Activated naive CD4-positive, alpha-beta T cell treated with anti-CD3 and anti-CD28 coated beads, Interleukin-2, amount 50 U/mL, for 24 hours (primary cell): ENCODE measurements around the gene RPA3.

Experiments
- H3K27ac Mint-ChIP-seq: one replicate; pipeline ENCODE4 v1.8.0; 2021; ENCODE audit warnings: mild to moderate bottlenecking, mixed read lengths
- H3K27me3 Mint-ChIP-seq: one replicate; pipeline ENCODE4 v1.8.0; 2021; ENCODE audit warnings: mixed read lengths
- H3K36me3 Mint-ChIP-seq: one replicate; pipeline ENCODE4 v1.8.0; 2021; ENCODE audit warnings: mixed read lengths
- H3K4me1 Mint-ChIP-seq: one replicate; pipeline ENCODE4 v1.8.0; 2021; ENCODE audit warnings: mixed read lengths
- H3K4me3 Mint-ChIP-seq: one replicate; pipeline ENCODE4 v1.8.0; 2021; ENCODE audit warnings: mild to moderate bottlenecking, mixed read lengths
- H3K9me3 Mint-ChIP-seq: one replicate; pipeline ENCODE4 v1.8.0; 2021; ENCODE audit warnings: mixed read lengths

Gene RPA3

DNA sequence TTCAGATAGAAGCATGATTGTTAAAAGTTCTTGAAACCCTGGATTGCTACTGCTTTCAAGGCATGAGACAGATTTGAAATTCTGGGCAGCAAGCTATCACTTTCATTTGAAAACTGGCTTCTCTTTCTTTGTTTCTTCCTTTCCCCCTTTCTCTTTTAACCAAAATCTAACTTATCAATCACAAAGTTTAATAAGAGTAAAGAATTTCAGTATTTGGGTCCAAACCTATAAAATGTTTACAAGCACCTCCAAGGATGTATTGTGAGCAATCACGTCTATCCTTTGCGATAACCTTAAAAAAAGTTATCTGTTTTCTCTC lies 21.6 kb upstream of the RPA3 start:
- no peak overlapping the region for H3K27ac Mint-ChIP-seq
- no peaks in the 10 kb centered on the region for H3K9me3 Mint-ChIP-seq
- H3K27me3 Mint-ChIP-seq: no peaks in the 10 kb centered on the region
- H3K4me1 Mint-ChIP-seq: peaks cover 26% of the 10 kb centered on the region
- H3K4me3 Mint-ChIP-seq: no peak overlapping the region
- peaks cover 10% of the 10 kb centered on the region for H3K36me3 Mint-ChIP-seq

DNA sequence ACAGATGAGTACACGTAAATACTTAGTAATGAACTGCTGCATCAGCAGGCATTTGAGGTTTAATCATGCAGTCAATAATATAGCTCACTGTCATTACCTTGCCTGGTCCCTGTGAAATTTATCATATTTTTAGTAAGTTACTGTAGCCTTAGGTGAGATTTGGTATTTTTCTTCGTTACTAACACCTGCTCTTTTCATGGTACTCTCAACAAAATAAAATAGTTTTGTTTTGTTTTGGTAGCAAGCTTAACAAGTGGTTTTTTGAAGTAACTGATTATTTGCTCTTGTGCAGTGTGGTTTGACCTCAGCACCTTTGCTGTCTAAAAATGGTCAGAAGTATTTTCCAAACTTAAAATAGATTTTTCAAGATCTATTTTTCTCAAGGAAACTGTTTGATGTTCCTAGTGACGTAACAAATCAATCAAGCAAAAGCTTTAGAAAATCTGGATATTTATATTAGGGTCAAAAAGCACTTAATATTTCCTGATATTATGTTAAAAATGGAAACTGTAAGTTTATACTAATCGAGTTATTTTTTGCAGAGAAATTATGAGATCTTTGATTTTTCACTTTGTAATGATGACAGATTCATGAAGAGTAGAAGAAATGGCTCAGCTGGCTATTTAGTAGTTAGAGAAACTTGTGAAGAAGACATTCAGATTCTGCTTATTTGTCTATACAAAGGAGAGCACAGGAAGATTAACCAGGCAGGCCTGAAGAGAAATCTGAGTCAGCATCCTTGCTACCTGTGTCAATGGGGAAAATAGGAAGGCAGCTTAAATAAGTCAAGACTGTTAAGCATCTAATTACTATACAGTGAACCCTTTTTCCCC lies 21.0 kb upstream of the RPA3 start:
- Mint-ChIP-seq H3K4me1 (peaks cover 26% of the 10 kb centered on the region), H3K9me3 (no peaks in the 10 kb centered on the region), H3K27me3 (no peaks in the 10 kb centered on the region), H3K4me3 (no peak overlapping the region), H3K36me3 (peaks cover 10% of the 10 kb centered on the region), H3K27ac (peak overlapping the region; percentile 79)

DNA sequence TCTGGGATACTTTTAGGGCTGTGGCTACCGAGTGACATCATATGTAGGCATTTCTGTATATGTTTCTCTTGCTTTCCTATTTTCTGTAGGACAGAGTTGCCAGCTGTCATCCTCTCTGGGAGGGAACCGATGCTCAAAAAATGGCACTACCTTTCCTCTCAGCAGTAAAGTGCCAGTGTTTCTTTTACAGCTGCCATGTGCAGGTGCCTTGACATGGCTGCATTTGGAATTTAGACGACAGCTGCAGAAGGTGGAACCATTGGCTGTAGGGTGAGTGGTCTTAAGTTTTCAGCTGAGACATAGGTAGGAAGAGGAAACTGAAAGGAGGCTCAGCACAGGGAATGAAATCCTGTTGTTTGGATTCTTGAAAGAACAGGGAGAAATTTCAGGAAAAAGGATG lies 20.2 kb upstream of the RPA3 start:
- Mint-ChIP-seq H3K27ac (no peak overlapping the region), H3K4me3 (no peak overlapping the region), H3K27me3 (no peaks in the 10 kb centered on the region), H3K36me3 (peaks cover 10% of the 10 kb centered on the region), H3K9me3 (no peaks in the 10 kb centered on the region), H3K4me1 (peaks cover 26% of the 10 kb centered on the region)

DNA sequence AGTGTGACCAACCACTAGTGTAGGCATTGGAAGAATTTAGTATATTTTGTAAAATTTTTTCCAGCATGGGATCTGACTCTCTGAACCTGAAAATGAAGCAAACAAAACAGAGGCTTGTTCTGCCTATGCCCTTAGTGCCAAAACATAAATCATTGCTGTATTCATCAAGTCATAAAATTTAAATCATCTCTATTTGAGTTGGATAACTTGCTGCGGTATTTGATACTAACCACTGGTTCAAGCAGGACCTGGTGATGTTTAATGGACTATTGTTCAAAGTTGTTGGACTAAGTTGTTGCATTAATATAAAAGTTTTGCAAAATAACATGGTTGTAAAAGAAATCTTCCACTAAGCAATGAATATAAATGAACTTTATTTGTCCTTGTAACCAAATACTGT lies 19.8 kb upstream of the RPA3 start:
- Mint-ChIP-seq H3K4me1 (peaks cover 26% of the 10 kb centered on the region), H3K4me3 (no peak overlapping the region), H3K27ac (no peak overlapping the region), H3K9me3 (no peaks in the 10 kb centered on the region), H3K27me3 (no peaks in the 10 kb centered on the region), H3K36me3 (peaks cover 10% of the 10 kb centered on the region)

DNA sequence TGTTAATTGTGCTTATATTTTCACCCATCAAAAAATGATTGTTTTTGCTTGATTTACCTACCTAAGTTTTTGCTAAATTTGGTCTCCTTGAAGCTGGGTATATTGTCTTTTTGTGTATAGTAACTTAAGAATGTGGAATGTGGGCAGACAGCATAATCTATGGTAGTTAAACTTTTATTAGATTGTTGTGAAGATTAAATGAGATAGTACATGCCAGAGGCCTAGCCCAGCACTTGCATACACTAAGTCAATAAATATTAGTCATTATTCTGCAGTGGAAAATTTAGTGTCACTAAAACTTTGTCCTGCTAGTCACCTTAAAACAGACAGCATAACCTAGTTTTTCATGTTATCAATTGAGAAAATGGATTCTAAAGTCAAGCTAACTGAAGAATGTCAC lies 19.3 kb upstream of the RPA3 start:
- no peaks in the 10 kb centered on the region for H3K9me3 Mint-ChIP-seq
- no peaks in the 10 kb centered on the region for H3K27me3 Mint-ChIP-seq
- H3K27ac Mint-ChIP-seq: no peak overlapping the region

DNA sequence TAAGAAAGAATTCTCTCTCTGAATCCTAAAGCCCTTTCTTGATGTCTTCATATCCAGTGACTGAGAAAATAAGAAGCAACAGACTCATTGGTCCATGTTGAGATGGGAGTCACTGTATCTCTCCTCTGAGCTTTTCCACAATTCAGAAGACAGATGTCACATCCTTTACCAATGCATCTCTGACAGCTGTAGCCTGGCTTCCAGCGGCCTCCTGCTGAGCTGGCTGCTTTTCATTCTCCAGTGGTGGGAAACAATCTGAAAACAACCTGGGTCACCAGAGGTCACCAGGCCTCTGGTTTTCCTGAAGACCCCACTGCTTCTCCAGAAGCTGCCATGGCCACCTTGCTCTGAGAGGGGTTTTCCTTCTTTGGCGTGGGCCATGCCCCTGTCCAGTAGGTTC lies 18.3 kb upstream of the RPA3 start:
- Mint-ChIP-seq H3K9me3 (no peaks in the 10 kb centered on the region), H3K27ac (no peak overlapping the region), H3K27me3 (no peaks in the 10 kb centered on the region), H3K4me1 (peaks cover 23% of the 10 kb centered on the region), H3K4me3 (no peak overlapping the region), H3K36me3 (peaks cover 7% of the 10 kb centered on the region)

More for the DNA sequence above, 19.3 kb upstream of the RPA3 start:
- Mint-ChIP-seq H3K4me3 (no peak overlapping the region), H3K4me1 (peaks cover 26% of the 10 kb centered on the region), H3K36me3 (peaks cover 10% of the 10 kb centered on the region)

DNA sequence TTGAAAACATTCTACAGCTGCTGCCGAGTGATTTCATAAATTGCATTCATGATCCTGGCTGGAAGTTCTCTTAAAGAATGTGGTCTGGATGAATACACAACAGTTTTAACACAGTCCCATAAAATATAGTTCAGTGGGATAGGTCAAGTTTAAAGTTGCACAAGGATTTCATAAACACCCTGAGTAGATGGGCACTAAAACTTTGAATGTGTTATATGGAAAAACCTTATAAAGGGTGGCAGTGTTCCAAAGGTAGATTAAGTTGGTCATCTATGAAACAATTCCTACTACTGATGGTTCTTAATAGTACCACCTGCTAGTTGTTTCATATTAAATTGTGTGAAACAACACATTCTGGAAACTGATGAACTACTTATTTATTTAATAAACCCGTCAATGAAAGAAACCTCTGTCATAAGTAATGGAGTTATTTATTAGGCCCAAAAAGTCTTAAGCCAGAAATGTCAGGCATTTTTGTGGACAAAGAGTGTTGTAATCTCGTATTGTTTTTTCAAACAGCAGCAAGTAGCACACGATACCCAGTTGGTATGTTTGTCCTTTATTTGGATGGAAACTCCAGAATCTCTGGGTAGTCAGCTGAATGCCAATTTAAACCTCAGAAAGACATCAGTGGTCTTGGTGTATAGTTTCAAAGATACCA lies 14.3 kb upstream of the RPA3 start:
- no peaks in the 10 kb centered on the region for H3K27me3 Mint-ChIP-seq
- peaks cover 4% of the 10 kb centered on the region for H3K36me3 Mint-ChIP-seq
- H3K4me1 Mint-ChIP-seq: peaks cover 4% of the 10 kb centered on the region
- no peak overlapping the region for H3K4me3 Mint-ChIP-seq
- no peak overlapping the region for H3K27ac Mint-ChIP-seq
- no peaks in the 10 kb centered on the region for H3K9me3 Mint-ChIP-seq

DNA sequence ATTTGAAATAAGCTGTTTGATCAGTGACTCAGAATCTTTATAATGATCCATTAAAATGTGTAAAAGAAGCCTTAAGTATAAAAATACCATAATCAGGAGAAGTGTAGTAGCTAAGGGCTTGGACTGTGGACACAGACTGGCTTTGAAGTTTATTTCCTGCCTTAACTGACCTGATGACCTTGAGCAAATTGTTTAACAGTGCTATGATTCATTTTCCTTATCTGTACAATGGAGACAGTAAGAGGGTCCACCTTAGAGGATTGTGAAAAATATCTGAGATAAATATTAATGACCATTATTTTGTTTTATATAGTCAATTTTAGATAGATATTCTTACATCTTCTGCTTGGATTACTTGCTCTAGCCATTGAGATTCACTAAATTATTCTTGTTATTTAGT lies 13.3 kb upstream of the RPA3 start:
- H3K27ac Mint-ChIP-seq: no peak overlapping the region
- no peaks in the 10 kb centered on the region for H3K9me3 Mint-ChIP-seq
- no peaks in the 10 kb centered on the region for H3K4me1 Mint-ChIP-seq
- H3K36me3 Mint-ChIP-seq: peaks cover 4% of the 10 kb centered on the region
- no peak overlapping the region for H3K4me3 Mint-ChIP-seq
- H3K27me3 Mint-ChIP-seq: no peaks in the 10 kb centered on the region

DNA sequence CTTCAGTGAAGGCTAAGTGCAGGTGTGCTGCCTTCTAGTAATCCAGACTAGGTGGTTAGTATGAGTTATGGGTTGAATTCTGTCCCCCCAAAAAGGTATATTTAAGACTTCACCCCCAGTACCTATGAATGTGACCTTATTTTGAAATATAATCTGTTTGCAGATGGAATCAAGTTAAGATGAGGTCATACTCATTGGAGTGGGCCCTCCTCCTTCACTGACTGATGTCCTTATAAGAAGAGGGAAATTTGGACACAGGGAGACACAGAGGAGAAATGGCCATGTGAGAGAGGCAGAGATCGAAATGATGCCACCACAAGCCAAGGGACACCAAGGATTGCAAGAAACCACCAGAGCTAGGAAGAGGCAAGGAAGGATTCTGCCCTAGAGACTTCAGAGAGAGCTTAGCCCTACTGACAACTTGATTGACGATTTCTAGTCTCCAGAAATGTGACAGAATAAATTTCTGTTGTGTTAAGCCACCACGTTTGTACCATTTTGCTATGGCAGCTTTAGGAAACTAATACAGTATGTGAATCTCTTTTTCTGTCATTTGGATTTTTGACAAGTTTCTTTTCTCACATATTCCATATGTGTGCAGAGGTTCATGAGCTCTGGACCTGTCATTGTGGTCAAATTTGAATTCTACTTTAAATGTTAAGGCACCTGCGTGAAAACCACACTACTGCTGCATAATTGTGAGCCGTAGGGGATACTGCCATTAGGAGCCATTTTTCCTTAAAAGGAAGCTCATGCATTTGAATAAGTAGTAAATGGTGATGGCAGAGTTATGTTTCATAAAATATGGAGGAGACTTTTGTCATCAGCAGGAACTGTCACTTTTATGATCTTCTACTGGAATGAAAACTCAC lies 2.6 kb upstream of the RPA3 start:
- no peaks in the 10 kb centered on the region for H3K27me3 Mint-ChIP-seq
- H3K27ac Mint-ChIP-seq: peak overlapping the region; percentile 61
- no peaks in the 10 kb centered on the region for H3K9me3 Mint-ChIP-seq
- peaks cover 27% of the 10 kb centered on the region for H3K4me1 Mint-ChIP-seq
- no peak overlapping the region for H3K4me3 Mint-ChIP-seq
- peaks cover 10% of the 10 kb centered on the region for H3K36me3 Mint-ChIP-seq

DNA sequence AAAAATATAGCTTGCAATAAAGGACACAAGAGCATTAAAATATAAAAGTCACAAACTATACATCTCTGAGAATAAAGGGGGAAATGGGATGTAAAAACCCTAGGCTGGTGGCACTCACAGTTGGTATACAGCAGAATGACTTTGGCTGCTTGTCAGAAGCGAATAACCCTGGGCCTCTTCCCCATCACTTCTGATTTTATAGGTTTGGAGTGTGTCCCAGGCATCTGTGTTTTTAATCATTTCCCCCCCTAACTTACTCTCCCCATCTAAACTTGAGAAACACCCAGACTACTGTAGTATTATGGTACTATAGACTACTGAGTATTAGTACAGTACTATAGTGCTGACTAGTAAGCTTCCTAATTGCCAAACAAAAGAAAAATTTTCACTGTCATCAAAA lies 1.8 kb upstream of the RPA3 start:
- H3K27ac Mint-ChIP-seq: peak overlapping the region; percentile 90
- H3K27me3 Mint-ChIP-seq: no peaks in the 10 kb centered on the region
- H3K4me3 Mint-ChIP-seq: no peak overlapping the region
- H3K9me3 Mint-ChIP-seq: no peaks in the 10 kb centered on the region
- peaks cover 27% of the 10 kb centered on the region for H3K4me1 Mint-ChIP-seq
- peaks cover 11% of the 10 kb centered on the region for H3K36me3 Mint-ChIP-seq

DNA sequence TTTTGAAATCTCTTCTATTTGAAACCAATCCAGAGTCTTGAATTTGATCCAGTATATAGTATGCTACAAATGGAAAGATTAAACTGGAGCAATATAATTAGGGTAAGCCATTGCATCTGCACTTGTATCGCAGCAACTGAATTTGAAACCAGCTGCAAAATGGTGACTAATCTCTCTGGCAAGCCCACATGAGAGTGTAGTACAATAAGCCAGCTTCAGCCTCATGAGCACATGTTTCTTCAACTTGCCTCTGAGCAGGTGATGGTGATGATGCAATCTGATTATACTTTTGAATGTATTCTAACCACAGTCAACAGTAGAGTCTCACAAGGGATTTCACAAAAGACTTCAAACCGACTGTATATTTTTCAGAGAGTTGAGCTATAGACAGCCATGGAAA lies 829 bp upstream of the RPA3 start:
- Mint-ChIP-seq H3K9me3 (no peaks in the 10 kb centered on the region), H3K27me3 (no peaks in the 10 kb centered on the region), H3K27ac (peak overlapping the region; percentile 87), H3K4me1 (peaks cover 27% of the 10 kb centered on the region), H3K36me3 (peaks cover 11% of the 10 kb centered on the region), H3K4me3 (peak overlapping the region; percentile 55)

DNA sequence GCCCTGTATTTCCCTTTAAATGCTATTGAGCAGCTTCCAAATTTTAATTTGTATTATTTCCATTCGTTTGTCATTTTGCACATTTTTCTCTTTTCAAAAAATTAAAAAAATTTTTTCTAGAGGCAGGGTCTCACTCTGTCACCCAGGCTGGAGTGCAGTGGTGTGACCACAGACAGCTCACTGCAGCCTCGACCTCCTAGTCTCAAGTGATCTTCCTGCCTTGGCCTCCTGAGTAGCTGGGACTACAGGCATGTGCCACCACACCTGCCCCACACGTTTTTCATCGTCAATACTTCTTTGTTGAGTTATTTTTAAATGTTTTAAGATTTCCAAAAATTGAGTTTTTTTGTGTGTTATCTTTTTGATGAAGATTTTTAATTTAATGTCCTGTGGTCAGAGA lies 4.7 kb downstream of the RPA3 start:
- Mint-ChIP-seq H3K27ac (no peak overlapping the region), H3K36me3 (peaks cover 12% of the 10 kb centered on the region), H3K4me3 (no peak overlapping the region), H3K4me1 (peaks cover 30% of the 10 kb centered on the region), H3K27me3 (no peaks in the 10 kb centered on the region), H3K9me3 (no peaks in the 10 kb centered on the region)

DNA sequence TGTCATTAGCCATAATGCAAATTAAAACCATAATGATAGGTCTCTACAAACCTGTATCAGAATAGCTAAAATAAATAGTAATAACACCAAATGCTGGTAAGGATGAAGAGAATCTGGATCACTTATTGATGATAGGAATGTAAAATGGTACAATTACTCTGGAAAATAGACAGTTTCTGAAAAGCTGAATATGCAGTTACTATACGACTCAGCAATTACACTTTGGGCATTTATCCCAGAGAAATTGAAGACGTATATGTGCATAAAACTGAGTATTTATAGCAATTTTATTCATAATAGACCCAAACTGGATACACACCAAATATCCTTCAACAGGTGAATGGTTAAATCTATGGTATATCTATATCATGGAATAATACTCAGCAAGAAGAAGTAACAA lies 7.9 kb downstream of the RPA3 start:
- Mint-ChIP-seq H3K36me3 (peaks cover 9% of the 10 kb centered on the region), H3K27ac (no peak overlapping the region)

DNA sequence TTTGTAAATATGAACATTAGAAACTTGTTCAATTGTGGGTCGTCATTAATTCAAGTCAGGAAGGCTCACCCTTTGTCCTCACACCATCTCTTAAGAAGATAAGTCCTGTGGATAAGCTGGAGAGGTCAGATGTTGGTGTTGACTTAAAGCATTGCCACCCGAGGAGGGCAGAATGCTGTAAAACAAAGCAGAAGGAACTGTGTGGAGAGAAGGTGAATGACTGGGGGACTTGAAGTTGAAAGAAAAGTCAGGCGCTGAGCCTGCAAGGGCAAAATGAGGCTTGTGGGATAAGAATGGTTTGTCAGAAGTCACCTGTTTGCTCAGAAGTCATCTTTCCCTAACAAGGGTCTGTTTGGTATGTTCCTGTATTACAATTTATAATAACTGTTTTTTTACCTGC lies 9.1 kb downstream of the RPA3 start:
- Mint-ChIP-seq H3K4me3 (no peak overlapping the region), H3K27ac (peak overlapping the region; percentile 6)

More for the DNA sequence above, 7.9 kb downstream of the RPA3 start:
- Mint-ChIP-seq H3K27me3 (no peaks in the 10 kb centered on the region), H3K9me3 (no peaks in the 10 kb centered on the region), H3K4me3 (no peak overlapping the region), H3K4me1 (peaks cover 33% of the 10 kb centered on the region)

DNA sequence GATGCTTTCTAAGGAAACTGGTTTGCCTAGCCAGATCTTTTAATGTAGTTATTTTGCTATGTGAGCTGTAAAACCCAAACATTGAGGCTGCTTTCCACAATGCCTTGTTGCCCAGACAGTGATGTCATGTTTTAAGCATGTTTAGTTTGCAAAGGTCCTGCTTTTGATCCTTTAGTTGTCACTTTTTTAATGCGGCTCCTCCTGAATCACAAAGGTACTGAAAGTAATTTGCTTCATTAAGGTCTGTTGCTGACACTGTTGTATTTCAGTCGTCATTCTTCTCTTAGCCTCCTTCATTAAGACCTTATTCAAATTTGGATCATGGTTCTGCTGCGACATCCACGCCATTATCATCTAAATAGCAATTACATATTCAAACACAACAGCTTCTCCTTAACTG lies 10.6 kb downstream of the RPA3 start:
- Mint-ChIP-seq H3K4me1 (peaks cover 33% of the 10 kb centered on the region), H3K4me3 (no peak overlapping the region), H3K36me3 (peaks cover 8% of the 10 kb centered on the region), H3K9me3 (no peaks in the 10 kb centered on the region), H3K27ac (no peak overlapping the region), H3K27me3 (no peaks in the 10 kb centered on the region)

More for the DNA sequence above, 9.1 kb downstream of the RPA3 start:
- H3K4me1 Mint-ChIP-seq: peaks cover 37% of the 10 kb centered on the region
- peaks cover 9% of the 10 kb centered on the region for H3K36me3 Mint-ChIP-seq
- H3K9me3 Mint-ChIP-seq: no peaks in the 10 kb centered on the region
- no peaks in the 10 kb centered on the region for H3K27me3 Mint-ChIP-seq

DNA sequence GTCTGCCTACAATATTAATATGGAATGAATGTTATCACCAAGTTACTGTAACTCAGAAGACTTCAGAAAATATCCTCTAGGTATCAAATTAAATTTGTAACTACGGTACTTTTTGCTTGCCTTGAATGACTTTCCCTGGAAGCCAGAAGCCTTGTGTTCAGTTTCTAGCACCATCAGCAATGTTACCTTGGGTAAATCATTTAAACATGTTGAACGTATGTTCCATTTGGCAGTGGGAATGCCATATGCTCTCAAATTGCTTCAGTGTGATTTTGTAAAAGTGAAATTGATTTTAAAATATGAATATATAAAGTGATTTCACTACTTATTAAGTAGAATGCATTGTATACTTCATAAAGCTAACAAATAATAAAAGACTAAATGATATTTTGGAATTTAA lies 11.2 kb downstream of the RPA3 start:
- Mint-ChIP-seq H3K27me3 (no peaks in the 10 kb centered on the region), H3K4me3 (no peak overlapping the region), H3K9me3 (no peaks in the 10 kb centered on the region)

More for the DNA sequence above, 11.2 kb downstream of the RPA3 start:
- Mint-ChIP-seq H3K36me3 (peaks cover 8% of the 10 kb centered on the region), H3K27ac (no peak overlapping the region), H3K4me1 (peaks cover 33% of the 10 kb centered on the region)
